K562 (cell line): Measurements from ENCODE around the gene RUVBL2. TPM values are rescaled to one million over a fixed set of nuclear protein-coding genes. Genes with fewer than 3 reads are reported as not detected.

Source experiments
- FOS ChIP-seq: IDR thresholded peaks from 3 replicates; pipeline ENCODE4 v1.6.1; 2011; ENCODE audit not compliant: insufficient read length; ENCODE audit errors: extremely low read depth
- FOXK1 ChIP-seq: sonication (generic); formaldehyde crosslinking; IDR thresholded peaks from 2 replicates; pipeline ENCODE4 v1.8.0; 2022; ENCODE audit warnings: missing genetic modification reagents, mild to moderate bottlenecking, borderline replicate concordance
- FOXP1 ChIP-seq: sonication (generic); formaldehyde crosslinking; IDR thresholded peaks from 2 replicates; pipeline ENCODE4 v1.8.0; 2022; ENCODE audit warnings: mild to moderate bottlenecking, missing genetic modification reagents
- HBP1 ChIP-seq: fragments of 450-650 bp; formaldehyde crosslinking; IDR thresholded peaks from 2 replicates; pipeline ENCODE4 v1.4.0; 2022; ENCODE audit warnings: missing genetic modification characterization
- HOXB6 ChIP-seq: fragments of 250-450 bp; sonication (Bioruptor Pico); IDR thresholded peaks from 2 replicates; pipeline ENCODE4 v1.5.1; 2022; ENCODE audit warnings: mild to moderate bottlenecking, borderline replicate concordance
- HSF4 ChIP-seq: fragments of 250-450 bp; sonication (Bioruptor Pico); IDR thresholded peaks from 2 replicates; pipeline ENCODE4 v2.1.2; 2022; ENCODE audit warnings: mild to moderate bottlenecking, moderate library complexity, borderline replicate concordance
- MAZ ChIP-seq, 2 experiments: fragments of 450-650 bp in 1 of 2; sonication (generic) in 1 of 2; formaldehyde crosslinking; IDR thresholded peaks in 1 of 2; conservative IDR thresholded peaks in 1 of 2; 2 replicates each; pipeline versions ENCODE4 v1.4.0 to v1.5.0; 2020; ENCODE audit warnings: mild to moderate bottlenecking in 1 of 2, missing genetic modification reagents in 1 of 2
- NCOA1 ChIP-seq: fragments of 450-650 bp; IDR thresholded peaks from 2 replicates; pipeline ENCODE4 v1.6.1; 2016; ENCODE audit warnings: low read depth
- NR2C1 ChIP-seq, 2 experiments: fragments of 450-650 bp; IDR thresholded peaks; 2 replicates each; pipeline ENCODE4 v1.6.1; 2017; ENCODE audit warnings: mild to moderate bottlenecking in 2 of 2, antibody characterized with exemption in 1 of 2, inconsistent platforms in 1 of 2, missing compliant biosample characterization in 1 of 2, missing genetic modification characterization in 1 of 2
- NR4A1 ChIP-seq, 2 experiments: fragments of 250-450 bp in 1 of 2; fragments of 450-650 bp in 1 of 2; sonication (Bioruptor Pico) in 1 of 2; IDR thresholded peaks; 2 replicates each; pipeline versions ENCODE4 v1.4.0 to v1.6.1; 2016 to 2020; ENCODE audit warnings: mild to moderate bottlenecking in 2 of 2, missing compliant biosample characterization in 1 of 2, missing genetic modification characterization in 1 of 2, moderate library complexity in 1 of 2
- POLR2B ChIP-seq: fragments of 450-650 bp; IDR thresholded peaks from 2 replicates; pipeline ENCODE4 v1.6.1; 2018; ENCODE audit warnings: low read depth; ENCODE audit not compliant: partially characterized antibody
- POLR2H ChIP-seq: IDR thresholded peaks from 2 replicates; pipeline ENCODE4 v1.6.1; 2016; ENCODE audit warnings: missing genetic modification characterization, low read depth, mild to moderate bottlenecking, control low read depth, missing compliant biosample characterization, moderate library complexity
- RBBP5 ChIP-seq: fragments of 200-600 bp; sonication (generic); IDR thresholded peaks from 2 replicates; pipeline ENCODE4 v1.6.1; 2012; ENCODE audit warnings: borderline replicate concordance, mild to moderate bottlenecking, low read length, control low read depth, inconsistent platforms; ENCODE audit not compliant: insufficient read depth, poor library complexity, severe bottlenecking
- RFX1 ChIP-seq: fragments of 450-650 bp; IDR thresholded peaks from 2 replicates; pipeline ENCODE4 v1.6.1; 2016; ENCODE audit warnings: mild to moderate bottlenecking, moderate library complexity
- TAF1 ChIP-seq: IDR thresholded peaks from 2 replicates; pipeline ENCODE4 v1.6.1; 2011; ENCODE audit warnings: mild to moderate bottlenecking, low read length, moderate library complexity; ENCODE audit not compliant: insufficient read depth, control insufficient read depth, severe bottlenecking; ENCODE audit errors: extremely low read depth
- TRIM28 ChIP-seq: fragments of 450-650 bp; IDR thresholded peaks from 2 replicates; pipeline ENCODE4 v1.6.1; 2017
- ZBTB49 ChIP-seq: sonication (generic); formaldehyde crosslinking; IDR thresholded peaks from 2 replicates; pipeline ENCODE4 v1.8.0; 2022; ENCODE audit warnings: missing genetic modification reagents, mild to moderate bottlenecking, borderline replicate concordance
- ZFP30 ChIP-seq: fragments of 250-450 bp; sonication (Bioruptor Pico); IDR thresholded peaks from 2 replicates; pipeline ENCODE4 v1.8.0; 2022; ENCODE audit warnings: moderate library complexity, mild to moderate bottlenecking, inconsistent platforms, borderline replicate concordance
- ZNF143 ChIP-seq: sonication (generic); formaldehyde crosslinking; IDR thresholded peaks from 2 replicates; pipeline ENCODE4 v1.9.0; 2022; ENCODE audit warnings: mild to moderate bottlenecking, missing genetic modification reagents
- ZNF239 ChIP-seq: fragments of 250-450 bp; sonication (Bioruptor Pico); IDR thresholded peaks from 2 replicates; pipeline ENCODE4 v1.4.0; 2020; ENCODE audit warnings: mild to moderate bottlenecking
- ZNF253 ChIP-seq: fragments of 250-450 bp; sonication (Bioruptor Pico); conservative IDR thresholded peaks from 2 replicates; pipeline ENCODE4 v1.6.1; 2021; ENCODE audit warnings: mild to moderate bottlenecking
- ZNF354B ChIP-seq: fragments of 250-450 bp; sonication (Bioruptor Pico); IDR thresholded peaks from 2 replicates; pipeline ENCODE4 v1.4.0; 2020
- ZNF511 ChIP-seq: sonication (generic); formaldehyde crosslinking; IDR thresholded peaks from 2 replicates; pipeline ENCODE4 v1.8.0; 2022; ENCODE audit warnings: mild to moderate bottlenecking, missing genetic modification reagents
- polyA plus RNA-seq, 8 experiments: library from polyadenylated mRNA; depleted of rRNA in 4 of 8; stranded (reverse) in 5 of 8; unstranded in 3 of 8; fragments of >200 nt; fragmentation: Nextera tagmentation in 2 of 8; fragmentation: Illumina TruSeq in 1 of 8; extraction: Ambion mirVana in 2 of 8; extraction: Trizol in 1 of 8; gene quantifications; 2 replicates each; pipeline versions ENCODE4 v1.2.1 to v1.2.3, GENCODE V29; 2011 to 2014; ENCODE audit warnings: inconsistent platforms in 1 of 8, missing spikeins in 1 of 8
- total RNA-seq, 7 experiments: library from RNA; depleted of rRNA in 6 of 7; stranded (reverse); fragments of >200 nt in 6 of 7; fragmentation: Illumina TruSeq in 2 of 7; extraction: Trizol in 2 of 7; gene quantifications; 2 replicates each; pipeline versions ENCODE4 v1.2.1 to v1.2.3, GENCODE V29; 2011 to 2021; ENCODE audit warnings: low replicate concordance in 1 of 7

The RUVBL2 gene
- total and polyA plus RNA-seq, 9 of the 15 experiments (the other 6 are each of a cell fraction or from before 2014, with no cell fraction given) = 71.4 to 453 (median 237) TPM

GRCh38 chr19:48963371-48964204, 30.1 kb upstream of the RUVBL2 start (continued):
- TF ChIP-seq HOXB6 (CRISPR knock-in tag) = no peak
- TF ChIP-seq NR4A1 (CRISPR knock-in tag; IDR thresholded peaks at IDR 0.05) = 0 out of 2 replicates have a peak, but pooled peaks have one; percentile 7
- TF ChIP-seq NR4A1 (tag; IDR thresholded peaks at IDR 0.05) = peak; percentile 94
- TF ChIP-seq TAF1 = peak; percentile 68
- TF ChIP-seq NCOA1 = peak; percentile 58
- no peak for TF ChIP-seq ZNF253 (CRISPR knock-in tag)
- TF ChIP-seq RFX1 = no peak
- TF ChIP-seq ZNF354B (CRISPR knock-in tag) = no peak
- 0 out of 2 replicates have a peak, but pooled peaks have one; percentile 16 for TF ChIP-seq ZNF511
- TF ChIP-seq FOS = no peak
- peak; percentile 97 to 98 for TF ChIP-seq MAZ (CRISPR knock-in tag; conservative IDR thresholded peaks at IDR 0.05 in 1 of 2, IDR thresholded peaks at IDR 0.05 in 1 of 2)
- no peak for TF ChIP-seq FOXK1 (CRISPR knock-in tag)
- TF ChIP-seq RBBP5 = peak; percentile 35
- TF ChIP-seq ZFP30 (CRISPR knock-in tag) = no peak
- peak; percentile 56; the same call in 1 of the 2 replicates for TF ChIP-seq TRIM28
- TF ChIP-seq NR2C1 (IDR thresholded peaks at IDR 0.05) = no peak
- TF ChIP-seq NR2C1 (tag; IDR thresholded peaks at IDR 0.05) = peak; percentile 57
- TF ChIP-seq HBP1 = 0 out of 2 replicates have a peak, but pooled peaks have one; percentile 8
- peak; percentile 49; the same call in 1 of the 2 replicates for TF ChIP-seq ZNF143
- peak; percentile 20; the same call in 1 of the 2 replicates for TF ChIP-seq ZNF239 (CRISPR knock-in tag)
- TF ChIP-seq POLR2H = peak; percentile 62
- peak; percentile 75; the same call in 1 of the 2 replicates for TF ChIP-seq FOXP1
- TF ChIP-seq ZBTB49 = no peak
- TF ChIP-seq POLR2B = peak; percentile 85
- no peak; the same call in 1 of the 2 replicates for TF ChIP-seq HSF4 (CRISPR knock-in tag)
